Panc1 (cell line): ENCODE data around the gene IER3.

Source experiments
- TF ChIP-seq, protein P1 (sequence below), 2 experiments: IDR thresholded peaks; 2 replicates each; pipeline ENCODE4 v1.6.1; 2011 to 2012; ENCODE audit warnings: low read depth in 2 of 2, control low read depth in 1 of 2, low read length in 1 of 2, mild to moderate bottlenecking in 1 of 2, moderate library complexity in 1 of 2; ENCODE audit not compliant: insufficient read depth in 1 of 2
- TF ChIP-seq, protein P2 (sequence below): fragments of 450-650 bp; IDR thresholded peaks from 2 replicates; pipeline ENCODE4 v1.5.1; 2017; ENCODE audit warnings: mild to moderate bottlenecking

DNA sequence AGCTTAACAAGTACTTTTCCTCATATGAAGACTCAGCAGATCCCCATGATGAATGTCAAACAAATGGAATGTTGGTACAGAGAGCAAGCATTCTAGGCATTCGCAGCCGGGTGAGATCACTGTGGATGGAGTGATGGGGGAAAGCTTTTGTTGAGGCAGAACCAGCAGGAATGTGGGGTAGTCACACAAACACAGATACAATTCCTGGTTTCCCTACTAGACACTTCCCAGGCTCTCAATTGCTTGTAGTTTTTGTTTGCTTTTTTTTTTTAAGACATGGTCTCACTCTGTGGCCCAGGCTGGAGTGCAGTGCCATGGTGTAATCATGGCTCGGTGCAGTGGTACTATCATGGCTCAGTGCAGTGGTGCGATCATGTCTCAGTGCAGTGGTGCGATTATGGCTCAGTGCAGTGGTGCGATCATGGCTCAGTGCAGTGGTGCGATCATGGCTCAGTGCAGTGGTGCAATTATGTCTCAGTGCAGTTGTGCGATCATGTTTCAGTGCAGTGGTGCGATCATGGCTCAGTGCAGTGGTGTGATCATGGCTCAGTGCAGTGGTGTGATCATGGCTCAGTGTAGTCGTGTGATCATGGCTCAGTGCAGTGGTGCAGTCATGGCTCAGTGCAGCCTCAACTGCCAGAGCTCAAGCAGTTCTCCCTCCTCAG, 15.4 kb upstream of the IER3 start:
- TF ChIP-seq, protein P1, sequence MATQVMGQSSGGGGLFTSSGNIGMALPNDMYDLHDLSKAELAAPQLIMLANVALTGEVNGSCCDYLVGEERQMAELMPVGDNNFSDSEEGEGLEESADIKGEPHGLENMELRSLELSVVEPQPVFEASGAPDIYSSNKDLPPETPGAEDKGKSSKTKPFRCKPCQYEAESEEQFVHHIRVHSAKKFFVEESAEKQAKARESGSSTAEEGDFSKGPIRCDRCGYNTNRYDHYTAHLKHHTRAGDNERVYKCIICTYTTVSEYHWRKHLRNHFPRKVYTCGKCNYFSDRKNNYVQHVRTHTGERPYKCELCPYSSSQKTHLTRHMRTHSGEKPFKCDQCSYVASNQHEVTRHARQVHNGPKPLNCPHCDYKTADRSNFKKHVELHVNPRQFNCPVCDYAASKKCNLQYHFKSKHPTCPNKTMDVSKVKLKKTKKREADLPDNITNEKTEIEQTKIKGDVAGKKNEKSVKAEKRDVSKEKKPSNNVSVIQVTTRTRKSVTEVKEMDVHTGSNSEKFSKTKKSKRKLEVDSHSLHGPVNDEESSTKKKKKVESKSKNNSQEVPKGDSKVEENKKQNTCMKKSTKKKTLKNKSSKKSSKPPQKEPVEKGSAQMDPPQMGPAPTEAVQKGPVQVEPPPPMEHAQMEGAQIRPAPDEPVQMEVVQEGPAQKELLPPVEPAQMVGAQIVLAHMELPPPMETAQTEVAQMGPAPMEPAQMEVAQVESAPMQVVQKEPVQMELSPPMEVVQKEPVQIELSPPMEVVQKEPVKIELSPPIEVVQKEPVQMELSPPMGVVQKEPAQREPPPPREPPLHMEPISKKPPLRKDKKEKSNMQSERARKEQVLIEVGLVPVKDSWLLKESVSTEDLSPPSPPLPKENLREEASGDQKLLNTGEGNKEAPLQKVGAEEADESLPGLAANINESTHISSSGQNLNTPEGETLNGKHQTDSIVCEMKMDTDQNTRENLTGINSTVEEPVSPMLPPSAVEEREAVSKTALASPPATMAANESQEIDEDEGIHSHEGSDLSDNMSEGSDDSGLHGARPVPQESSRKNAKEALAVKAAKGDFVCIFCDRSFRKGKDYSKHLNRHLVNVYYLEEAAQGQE (IDR thresholded peaks at IDR 0.05; ENCODE audit: insufficient read depth in 1 of 2, low read depth in 2 of 2, low read length in 1 of 2), result no peak
- TF ChIP-seq, protein P2, sequence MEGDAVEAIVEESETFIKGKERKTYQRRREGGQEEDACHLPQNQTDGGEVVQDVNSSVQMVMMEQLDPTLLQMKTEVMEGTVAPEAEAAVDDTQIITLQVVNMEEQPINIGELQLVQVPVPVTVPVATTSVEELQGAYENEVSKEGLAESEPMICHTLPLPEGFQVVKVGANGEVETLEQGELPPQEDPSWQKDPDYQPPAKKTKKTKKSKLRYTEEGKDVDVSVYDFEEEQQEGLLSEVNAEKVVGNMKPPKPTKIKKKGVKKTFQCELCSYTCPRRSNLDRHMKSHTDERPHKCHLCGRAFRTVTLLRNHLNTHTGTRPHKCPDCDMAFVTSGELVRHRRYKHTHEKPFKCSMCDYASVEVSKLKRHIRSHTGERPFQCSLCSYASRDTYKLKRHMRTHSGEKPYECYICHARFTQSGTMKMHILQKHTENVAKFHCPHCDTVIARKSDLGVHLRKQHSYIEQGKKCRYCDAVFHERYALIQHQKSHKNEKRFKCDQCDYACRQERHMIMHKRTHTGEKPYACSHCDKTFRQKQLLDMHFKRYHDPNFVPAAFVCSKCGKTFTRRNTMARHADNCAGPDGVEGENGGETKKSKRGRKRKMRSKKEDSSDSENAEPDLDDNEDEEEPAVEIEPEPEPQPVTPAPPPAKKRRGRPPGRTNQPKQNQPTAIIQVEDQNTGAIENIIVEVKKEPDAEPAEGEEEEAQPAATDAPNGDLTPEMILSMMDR, result no peak
